COLO829 (cell line): ENCODE data around the gene TMEM171.

ENCODE experiments used
- DNase-seq: peaks from one replicate; pipeline ENCODE4 v3.0.0; 2012; ENCODE audit warnings: low spot score

Gene TMEM171

DNA sequence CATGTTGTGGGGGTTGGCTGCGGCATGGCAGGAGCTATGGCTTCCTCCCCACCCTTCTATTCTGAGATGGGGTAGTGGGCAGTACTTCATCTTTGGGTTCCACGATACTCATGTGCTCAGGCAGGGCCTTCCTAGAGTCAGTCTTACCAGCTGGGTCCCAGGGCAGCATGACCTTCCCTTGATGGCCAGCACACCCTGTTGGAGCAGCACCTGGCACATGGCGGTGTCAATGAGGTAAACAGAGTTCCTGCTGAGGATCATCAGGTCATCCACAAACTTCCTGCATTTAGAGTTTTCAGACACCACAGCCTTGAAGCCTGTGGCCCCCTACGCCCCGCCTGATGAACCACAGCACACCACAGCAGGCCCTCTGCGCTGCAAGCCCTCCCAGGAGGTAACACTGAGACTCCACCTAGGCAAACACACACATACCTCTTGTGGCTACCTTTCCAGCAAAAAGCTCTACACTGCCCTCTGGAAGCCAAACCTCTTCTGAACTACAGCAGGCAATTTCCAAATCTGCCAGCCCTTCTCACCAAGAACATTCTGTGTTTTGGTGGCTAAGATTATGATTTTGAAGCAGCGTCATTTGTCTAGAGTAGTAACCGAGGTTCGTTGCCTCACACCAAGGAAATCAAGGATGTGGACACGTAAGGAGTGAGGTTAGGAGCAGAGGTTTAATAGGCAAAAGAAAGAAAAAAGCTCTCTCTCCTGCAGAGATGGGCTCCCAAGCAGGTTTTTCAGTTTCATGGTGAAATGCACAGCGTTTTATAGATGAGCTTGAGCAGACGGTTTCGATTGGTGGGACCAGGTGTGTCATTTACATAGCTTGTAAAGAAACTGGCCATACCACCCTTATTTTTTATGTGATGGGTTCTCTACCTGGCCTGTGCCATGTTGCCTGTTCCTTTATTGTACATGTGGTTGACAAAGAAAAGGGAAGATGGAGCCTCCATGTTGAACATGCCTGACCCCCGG is 32.3 kb downstream of the TMEM171 start:
- DNase-seq = no peak

DNA sequence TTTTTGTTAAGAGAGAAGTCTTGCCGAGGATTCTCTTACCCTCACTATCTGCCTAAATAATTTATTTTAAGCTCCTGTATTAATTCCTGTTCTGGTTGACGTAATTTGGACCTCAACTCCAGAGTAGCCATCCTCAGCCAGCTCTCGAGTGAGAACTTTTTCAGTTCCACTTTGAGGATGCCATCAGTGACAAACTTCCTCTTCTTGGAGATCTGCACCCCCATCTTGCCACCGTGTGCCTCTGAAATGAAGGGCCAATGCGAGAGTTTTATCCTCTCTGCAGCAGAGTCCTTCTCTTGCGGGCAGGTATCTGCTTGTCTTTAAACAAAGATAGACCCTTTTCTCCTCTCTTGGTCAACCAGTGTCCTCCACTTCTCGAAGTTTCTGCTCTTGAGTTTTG is 33.1 kb downstream of the TMEM171 start:
- DNase-seq = no peak

DNA sequence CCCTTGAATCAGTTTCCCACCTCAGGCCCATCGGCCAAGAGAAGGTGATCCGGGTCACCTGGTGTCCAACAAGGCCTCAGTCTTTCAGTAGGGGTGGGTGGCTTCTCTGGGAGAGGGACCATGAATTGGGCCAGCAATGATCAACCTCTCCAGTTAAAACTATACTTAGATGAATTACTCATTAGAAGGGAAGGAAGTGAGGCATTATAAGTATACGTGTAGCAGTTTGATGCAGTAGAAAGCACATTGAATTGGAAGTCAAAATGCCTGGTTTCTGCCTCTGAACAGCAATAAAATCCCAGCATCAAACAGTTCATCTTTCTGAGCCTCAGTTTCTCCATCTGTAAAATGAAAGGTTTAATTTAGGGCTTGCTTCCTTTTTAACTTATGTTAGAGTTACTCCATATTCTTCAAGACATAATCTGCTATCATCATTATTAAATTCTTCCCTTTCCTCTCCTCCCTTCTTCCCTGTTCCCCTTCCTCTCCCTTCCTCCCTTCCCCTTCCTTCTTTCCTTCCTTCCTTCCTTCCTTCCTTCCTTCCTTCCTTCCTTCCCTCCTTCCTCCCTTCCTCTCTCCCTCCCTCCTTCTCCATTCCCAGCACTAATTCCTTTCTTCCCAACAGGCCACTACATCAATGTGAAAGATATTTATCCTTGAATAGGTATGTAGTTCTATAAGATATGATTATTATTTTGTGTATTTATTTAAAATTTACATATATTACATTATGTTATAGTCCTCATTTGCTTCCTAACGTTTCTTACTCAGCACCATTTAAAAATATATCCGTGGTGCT is 34.0 kb downstream of the TMEM171 start:
- no peak for DNase-seq

DNA sequence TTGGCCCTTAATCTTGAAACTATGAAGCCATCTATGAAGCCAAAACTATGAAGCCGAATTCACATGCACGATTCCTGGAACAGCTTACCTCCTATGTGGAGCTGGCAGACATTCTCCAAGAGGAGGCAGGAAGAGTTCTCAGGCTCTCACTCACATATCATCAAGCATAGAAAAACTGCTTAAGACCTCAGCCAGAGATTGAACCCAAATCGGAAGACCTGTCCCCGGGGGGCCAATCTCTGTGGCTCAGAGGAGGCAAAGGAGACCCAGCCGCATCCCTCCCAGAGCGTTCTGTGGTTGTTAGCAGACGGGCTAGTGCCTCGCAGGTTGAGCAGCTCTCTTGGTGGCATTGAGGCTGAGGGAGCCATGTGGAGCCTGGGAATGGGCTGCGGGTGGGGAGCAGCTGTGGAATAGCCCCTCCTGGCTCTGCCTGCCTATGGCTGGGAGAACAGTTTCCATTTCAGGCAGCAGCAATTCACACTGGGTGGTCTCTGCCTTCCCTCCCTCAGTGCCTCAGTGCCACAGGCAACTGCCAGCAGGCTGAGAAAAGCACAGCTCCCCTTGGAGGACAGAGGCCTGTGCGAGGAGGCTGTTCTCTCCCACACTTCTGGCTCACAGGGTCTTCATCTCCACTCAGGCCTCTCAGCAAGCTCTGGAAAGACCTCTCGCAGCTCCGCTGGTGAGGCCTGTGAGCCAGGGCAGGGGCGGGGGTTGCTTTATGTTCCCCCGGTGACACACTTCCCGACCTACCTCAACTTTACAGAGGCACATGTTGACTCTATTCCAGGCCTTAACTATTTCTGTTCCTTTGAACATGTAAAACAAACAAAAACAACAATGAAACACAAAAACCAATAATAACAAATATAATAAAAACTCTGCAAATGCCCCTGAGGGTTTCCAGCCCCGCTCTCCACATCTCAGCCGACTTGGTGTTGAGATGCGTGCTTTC is 35.2 kb downstream of the TMEM171 start:
- no peak for DNase-seq

DNA sequence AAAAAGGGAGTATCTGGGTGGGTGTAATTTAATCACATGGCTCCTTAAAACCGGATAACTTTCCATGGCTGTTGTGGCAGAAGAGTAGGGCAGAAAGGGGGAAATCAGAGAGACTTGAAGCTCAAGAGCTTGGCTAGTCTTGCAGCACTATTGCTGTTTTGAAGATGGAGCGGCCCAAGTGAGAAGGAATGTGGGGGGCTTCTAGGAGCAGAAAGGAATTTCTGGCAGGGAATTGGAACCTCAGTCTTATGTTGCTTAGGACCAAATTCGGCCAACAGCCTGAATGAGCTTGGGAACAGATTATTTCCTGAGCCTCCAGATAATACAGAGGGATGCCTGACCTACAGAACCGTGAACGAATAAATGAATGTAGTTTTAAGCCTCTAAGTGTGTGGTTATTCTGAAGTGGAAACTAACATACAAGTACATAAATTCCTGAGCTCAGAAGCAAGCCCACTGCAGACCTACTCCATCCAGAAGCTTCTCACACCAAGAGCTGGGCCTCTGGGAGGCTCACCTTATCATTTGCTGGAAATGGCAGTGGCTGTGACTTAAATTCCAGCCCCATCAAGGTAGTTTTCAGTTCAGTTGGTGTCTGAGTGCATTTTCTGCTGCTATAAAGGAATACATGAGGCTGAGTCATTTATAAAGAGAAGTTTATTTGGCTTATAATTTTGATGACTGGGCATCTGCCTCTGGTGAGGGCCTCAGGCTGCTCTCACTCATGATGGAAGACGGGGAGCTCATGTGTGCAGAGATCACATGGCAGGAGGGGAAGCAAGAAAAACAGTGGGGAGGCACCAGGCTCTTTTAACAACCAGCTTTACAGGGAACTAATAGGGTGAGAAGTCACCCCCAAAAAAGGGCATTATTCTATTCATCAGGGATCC is 37.3 kb downstream of the TMEM171 start:
- no peak for DNase-seq

DNA sequence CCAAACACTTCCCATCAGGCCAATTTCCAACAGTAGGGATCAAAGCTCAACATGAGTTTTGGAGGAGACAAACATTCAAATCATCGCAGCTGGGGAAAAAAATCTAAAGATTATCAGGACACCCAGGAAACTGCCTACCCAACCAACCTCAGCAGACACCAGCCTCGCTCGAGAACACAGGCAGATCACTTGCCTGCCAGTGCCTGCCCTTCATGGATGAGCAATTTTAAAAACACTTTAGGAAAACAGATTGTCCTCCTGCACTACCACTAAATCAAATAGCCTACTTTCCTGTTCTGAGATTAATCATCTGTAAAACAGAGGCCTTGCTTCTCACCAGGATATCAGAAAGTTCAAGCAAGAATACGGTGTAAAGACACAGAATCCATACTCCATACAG is 37.9 kb downstream of the TMEM171 start:
- DNase-seq = no peak

DNA sequence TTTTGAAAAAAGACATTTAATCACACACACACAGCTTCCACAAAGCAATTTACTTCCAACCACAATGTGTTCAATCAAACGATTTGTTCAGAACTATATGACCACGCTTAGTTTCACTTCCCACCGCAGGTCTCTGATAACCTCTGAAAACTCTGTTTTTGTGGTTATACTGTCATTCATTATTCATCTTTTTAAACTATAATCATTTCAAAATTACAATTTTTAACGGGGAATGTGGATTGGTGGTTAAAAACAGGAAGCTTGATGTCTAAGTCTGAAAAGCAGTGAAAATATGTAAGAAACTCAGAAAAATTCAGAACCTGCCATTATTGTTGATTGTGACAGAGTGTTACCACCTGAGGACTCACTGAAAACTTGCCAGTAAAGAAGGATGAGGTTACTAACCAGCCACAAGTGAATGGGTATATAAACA is 39.9 kb downstream of the TMEM171 start:
- DNase-seq = no peak

DNA sequence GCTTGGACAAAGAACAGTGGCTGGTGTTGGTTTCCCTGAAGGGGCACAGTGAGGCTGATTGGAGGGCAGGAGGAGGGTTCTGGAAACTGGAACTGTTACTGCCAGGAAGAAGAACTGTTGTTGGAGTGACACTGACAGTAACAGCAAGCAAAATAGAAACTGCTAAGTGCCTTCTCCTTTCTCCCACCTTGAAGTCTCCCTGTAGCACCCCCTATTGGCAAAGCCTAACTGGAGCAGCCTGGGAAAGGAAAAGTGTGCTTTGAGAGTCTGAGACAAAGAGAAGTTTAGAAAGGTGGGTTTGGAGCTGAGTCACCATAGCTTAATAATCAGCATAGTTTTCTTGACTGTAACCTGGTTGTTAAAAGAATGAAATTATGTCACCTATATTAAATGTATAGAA is 50.1 kb downstream of the TMEM171 start:
- DNase-seq = no peak

DNA sequence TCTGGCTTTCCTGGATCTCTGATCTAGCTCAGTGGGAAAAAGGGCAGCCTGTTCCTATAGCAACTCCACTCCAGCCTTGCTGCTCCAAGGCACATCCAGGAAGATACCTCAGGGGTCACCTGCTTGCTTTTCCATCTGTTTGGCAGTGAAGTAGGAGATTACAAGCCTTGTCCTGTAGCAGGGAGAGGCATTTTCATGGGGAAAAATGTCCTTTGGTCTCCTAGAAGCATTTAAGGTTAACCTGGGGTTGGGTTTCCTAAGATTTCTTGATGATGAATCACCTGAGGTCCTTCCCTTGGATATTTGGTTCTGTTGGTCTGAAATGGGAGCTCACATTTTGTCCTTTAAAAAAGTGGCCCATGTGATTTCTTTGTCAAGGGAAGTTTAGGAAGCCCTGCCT is 51.1 kb downstream of the TMEM171 start:
- DNase-seq = no peak

DNA sequence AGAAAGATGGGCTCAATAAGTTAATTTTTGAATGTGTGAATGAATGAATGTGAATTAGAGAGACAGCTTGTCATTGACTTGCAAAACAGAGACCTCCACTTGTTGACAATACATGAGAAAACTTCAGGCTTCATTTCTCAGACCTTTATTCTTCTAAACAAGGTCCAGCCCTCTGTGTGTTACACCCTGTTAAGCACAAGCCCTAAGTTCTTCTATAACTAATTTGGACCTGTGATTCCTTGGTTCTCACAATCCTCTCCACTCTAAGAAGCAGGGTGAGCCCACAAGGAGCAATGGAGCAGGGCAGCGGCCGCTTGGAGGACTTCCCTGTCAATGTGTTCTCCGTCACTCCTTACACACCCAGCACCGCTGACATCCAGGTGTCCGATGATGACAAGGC is 52.6 kb downstream of the TMEM171 start, which contains the start of gene TMEM174:
TSS of gene TMEM174 (plus strand) at position 243 of the 400 bp plus-strand sequence. CDS start at position 294, 51 bp downstream.
- no peak for DNase-seq

DNA sequence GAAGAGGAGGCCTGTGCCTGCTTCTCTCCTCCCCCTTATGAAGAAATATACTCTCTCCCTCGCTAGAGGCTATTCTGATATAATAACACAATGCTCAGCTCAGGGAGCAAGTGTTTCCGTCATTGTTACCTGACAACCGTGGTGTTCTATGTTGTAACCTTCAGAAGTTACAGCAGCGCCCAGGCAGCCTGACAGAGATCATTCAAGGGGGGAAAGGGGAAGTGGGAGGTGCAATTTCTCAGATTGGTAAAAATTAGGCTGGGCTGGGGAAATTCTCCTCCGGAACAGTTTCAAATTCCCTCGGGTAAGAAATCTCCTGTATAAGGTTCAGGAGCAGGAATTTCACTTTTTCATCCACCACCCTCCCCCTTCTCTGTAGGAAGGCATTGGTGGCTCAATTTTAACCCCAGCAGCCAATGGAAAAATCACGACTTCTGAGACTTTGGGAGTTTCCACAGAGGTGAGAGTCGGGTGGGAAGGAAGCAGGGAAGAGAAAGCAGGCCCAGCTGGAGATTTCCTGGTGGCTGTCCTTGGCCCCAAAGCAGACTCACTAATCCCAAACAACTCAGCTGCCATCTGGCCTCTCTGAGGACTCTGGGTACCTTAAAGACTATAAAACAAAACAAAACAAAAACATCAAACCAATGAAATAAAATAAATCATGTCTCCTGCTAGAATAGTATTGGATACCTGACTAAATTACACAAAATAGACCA is 53.9 kb downstream of the TMEM171 start:
- no peak for DNase-seq

DNA sequence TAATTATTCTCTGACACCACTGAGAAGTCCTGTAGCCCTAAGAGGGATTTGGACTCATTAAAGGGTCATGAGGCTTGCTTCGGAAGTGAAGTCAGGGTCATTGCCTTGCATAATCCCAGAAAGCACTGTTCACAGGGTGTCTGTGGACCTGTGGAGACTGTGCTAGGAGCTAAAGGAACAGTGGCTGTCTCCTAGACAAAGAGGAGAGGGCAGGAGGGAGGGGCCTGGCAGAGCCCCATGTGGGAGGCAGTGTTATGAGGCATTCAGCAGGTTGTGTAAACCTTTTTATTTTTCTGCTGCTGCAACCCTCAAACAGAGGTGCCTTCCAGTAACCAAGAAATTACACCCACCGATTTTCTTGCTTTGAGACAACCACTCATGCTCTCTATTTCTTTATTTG is 55.9 kb downstream of the TMEM171 start:
- no peak for DNase-seq

DNA sequence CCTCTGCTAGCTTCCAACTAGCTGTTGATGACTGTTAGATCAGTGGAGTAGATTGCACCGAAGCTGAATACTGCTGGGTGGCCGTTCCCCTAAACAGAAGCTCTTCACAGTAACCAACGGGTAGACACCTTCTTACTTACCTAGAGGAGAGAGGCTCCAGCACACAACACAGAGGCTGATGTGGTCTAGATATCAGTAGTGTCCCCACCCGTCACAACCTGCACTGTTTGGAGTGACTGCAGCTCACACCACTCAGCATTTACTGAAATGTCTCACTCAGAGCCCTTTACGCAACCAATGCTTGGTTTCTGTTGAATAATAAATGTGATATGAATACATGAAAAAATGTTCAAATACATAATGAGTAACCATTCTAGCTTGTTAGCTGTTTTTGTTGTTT is 57.9 kb downstream of the TMEM171 start:
- no peak for DNase-seq

DNA sequence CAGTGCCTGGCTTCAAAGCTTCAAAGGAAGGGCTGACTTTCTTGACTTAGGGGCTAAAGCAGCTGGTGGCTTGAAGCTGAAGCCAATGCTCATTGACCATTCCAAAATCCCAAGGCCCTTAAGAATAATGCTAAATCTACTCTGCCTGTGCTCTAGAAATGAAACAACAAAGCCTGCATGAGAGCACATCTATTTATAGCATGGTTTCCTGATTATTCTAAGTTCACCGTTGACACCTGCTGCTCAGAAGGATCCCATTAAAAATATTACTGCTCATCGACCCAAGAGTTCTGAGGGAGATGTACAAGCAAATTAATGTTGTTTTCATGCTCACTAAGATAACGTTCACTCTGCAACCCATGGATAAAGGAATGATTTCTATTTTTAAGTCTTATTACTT is 59.4 kb downstream of the TMEM171 start:
- DNase-seq = no peak

DNA sequence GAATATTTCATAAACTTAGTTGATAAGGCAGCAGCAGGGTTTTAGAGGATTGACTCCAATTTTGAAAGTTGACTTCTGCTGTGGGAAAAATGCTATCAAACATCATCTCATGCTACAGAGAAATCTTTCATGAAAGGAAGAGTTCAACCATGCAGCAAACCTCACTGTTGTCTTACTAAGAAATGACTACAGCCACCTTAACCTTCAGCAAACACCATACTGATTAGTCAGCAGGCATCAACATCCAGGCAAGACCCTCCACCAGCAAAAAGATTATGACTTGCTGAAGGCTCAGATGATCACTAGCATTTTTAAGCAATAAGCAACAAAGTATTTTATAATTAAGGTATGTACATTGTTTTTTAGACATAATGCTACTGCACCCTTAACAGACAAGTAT is 60.2 kb downstream of the TMEM171 start:
- no peak for DNase-seq
